Measurements from ENCODE around the gene PDE8B.

PDE8B gene

GRCh38 chr5:77333451-77334123, 123.1 kb downstream of the PDE8B start:
- Histone ChIP-seq H3K79me2 (ENCODE audit: control insufficient read depth, insufficient read depth, low read length) (no peaks in the 10 kb centered on the region), H3K9ac (ENCODE audit: low read length) (no peak overlapping the region), H4K8ac (ENCODE audit: low read depth, low read length) (no peak overlapping the region), H3K79me1 (ENCODE audit: low read length) (no peaks in the 10 kb centered on the region), H3K27me3 (ENCODE audit: insufficient read depth, low read length, poor library complexity) (no peaks in the 10 kb centered on the region), H3K23ac (ENCODE audit: low read length) (no peak overlapping the region), H3K4me3 (ENCODE audit: low read length) (no peak overlapping the region), H3K36me3 (ENCODE audit: control insufficient read depth, insufficient read depth, low read length) (no peaks in the 10 kb centered on the region), H3K4me1 (ENCODE audit: control insufficient read depth, low read depth, low read length) (peaks cover 11% of the 10 kb centered on the region), H3K27ac (ENCODE audit: low read depth, low read length) (no peak overlapping the region), H3K4ac (ENCODE audit: low read depth, low read length) (no peak overlapping the region), H2BK120ac (ENCODE audit: low read depth, low read length) (no peak overlapping the region), H3K18ac (ENCODE audit: low read length) (no peak overlapping the region), H2AK5ac (ENCODE audit: low read length) (no peak overlapping the region), H4K5ac (ENCODE audit: low read length) (no peak overlapping the region), H2BK5ac (ENCODE audit: low read length) (peak overlapping the region; percentile 36), H3K4me2 (ENCODE audit: low read length) (no peak overlapping the region), H3K56ac (ENCODE audit: low read length) (no peak overlapping the region), H2BK15ac (replicated peaks; ENCODE audit: low read depth) (no peak overlapping the region)
- DNase-seq: peak; percentile 25
- whole genome bisulfite sequencing (ENCODE audit: extremely low coverage, insufficient coverage, low lambda C conversion rate): no CpG with 5 or more reads among the region's 5 CpGs

GRCh38 chr5:77337246-77337645, 126.8 kb downstream of the PDE8B start:
- H3K79me1 ChIP-seq (ENCODE audit: low read length): no peaks in the 10 kb centered on the region
- H2BK120ac ChIP-seq (ENCODE audit: low read depth, low read length): no peak overlapping the region
- peaks cover 11% of the 10 kb centered on the region for H3K4me1 ChIP-seq (ENCODE audit: control insufficient read depth, low read depth, low read length)
- no peaks in the 10 kb centered on the region for H3K79me2 ChIP-seq (ENCODE audit: control insufficient read depth, insufficient read depth, low read length)
- H3K36me3 ChIP-seq (ENCODE audit: control insufficient read depth, insufficient read depth, low read length): no peaks in the 10 kb centered on the region
- H4K5ac ChIP-seq (ENCODE audit: low read length): no peak overlapping the region
- no peaks in the 10 kb centered on the region for H3K27me3 ChIP-seq (ENCODE audit: insufficient read depth, low read length, poor library complexity)
- H2BK15ac ChIP-seq (replicated peaks; ENCODE audit: low read depth): no peak overlapping the region
- H2AK5ac ChIP-seq (ENCODE audit: low read length): no peak overlapping the region
- no peak for DNase-seq
- no peak overlapping the region for H3K4me2 ChIP-seq (ENCODE audit: low read length)
- no CpG with 5 or more reads among the region's 3 CpGs for WGBS (ENCODE audit: extremely low coverage, insufficient coverage, low lambda C conversion rate)
- H3K4ac ChIP-seq (ENCODE audit: low read depth, low read length): no peak overlapping the region
- H2BK5ac ChIP-seq (ENCODE audit: low read length): no peak overlapping the region
- H3K27ac ChIP-seq (ENCODE audit: low read depth, low read length): no peak overlapping the region
- H3K23ac ChIP-seq (ENCODE audit: low read length): no peak overlapping the region
- no peak overlapping the region for H3K56ac ChIP-seq (ENCODE audit: low read length)
- no peak overlapping the region for H4K8ac ChIP-seq (ENCODE audit: low read depth, low read length)
- H3K18ac ChIP-seq (ENCODE audit: low read length): no peak overlapping the region
- H3K4me3 ChIP-seq (ENCODE audit: low read length): no peak overlapping the region
- H3K9ac ChIP-seq (ENCODE audit: low read length): no peak overlapping the region

- H3K79me2 ChIP-seq (ENCODE audit: control insufficient read depth, insufficient read depth, low read length): no peaks in the 10 kb centered on the region
- H3K4ac ChIP-seq (ENCODE audit: low read depth, low read length): no peak overlapping the region
- no peaks in the 10 kb centered on the region for H3K79me1 ChIP-seq (ENCODE audit: low read length)
- no peak overlapping the region for H2BK120ac ChIP-seq (ENCODE audit: low read depth, low read length)
- H3K4me3 ChIP-seq (ENCODE audit: low read length): no peak overlapping the region
- no peak overlapping the region for H4K8ac ChIP-seq (ENCODE audit: low read depth, low read length)
- no peak overlapping the region for H4K5ac ChIP-seq (ENCODE audit: low read length)
- H3K18ac ChIP-seq (ENCODE audit: low read length): no peak overlapping the region
- DNase-seq: peak; percentile 19
- H3K27ac ChIP-seq (ENCODE audit: low read depth, low read length): no peak overlapping the region
- H2AK5ac ChIP-seq (ENCODE audit: low read length): no peak overlapping the region
- WGBS (ENCODE audit: extremely low coverage, insufficient coverage, low lambda C conversion rate): no CpG with 5 or more reads among the region's 4 CpGs
- no peak overlapping the region for H3K23ac ChIP-seq (ENCODE audit: low read length)
- no peaks in the 10 kb centered on the region for H3K36me3 ChIP-seq (ENCODE audit: control insufficient read depth, insufficient read depth, low read length)
- no peaks in the 10 kb centered on the region for H3K27me3 ChIP-seq (ENCODE audit: insufficient read depth, low read length, poor library complexity)
- no peak overlapping the region for H3K9ac ChIP-seq (ENCODE audit: low read length)
- H2BK5ac ChIP-seq (ENCODE audit: low read length): no peak overlapping the region
- peaks cover 11% of the 10 kb centered on the region for H3K4me1 ChIP-seq (ENCODE audit: control insufficient read depth, low read depth, low read length)
- H2BK15ac ChIP-seq (replicated peaks; ENCODE audit: low read depth): no peak overlapping the region
- H3K4me2 ChIP-seq (ENCODE audit: low read length): no peak overlapping the region
- no peak overlapping the region for H3K56ac ChIP-seq (ENCODE audit: low read length)
These were observed 127.2 kb downstream of the PDE8B start for GRCh38 chr5:77337686-77338085.

GRCh38 chr5:77339337-77339890, 128.9 kb downstream of the PDE8B start:
- Histone ChIP-seq H3K4me3 (ENCODE audit: low read length) (no peak overlapping the region), H3K4me1 (ENCODE audit: control insufficient read depth, low read depth, low read length) (peaks cover under 1% of the 10 kb centered on the region), H2AK5ac (ENCODE audit: low read length) (no peak overlapping the region), H3K79me1 (ENCODE audit: low read length) (no peaks in the 10 kb centered on the region), H3K27me3 (ENCODE audit: insufficient read depth, low read length, poor library complexity) (no peaks in the 10 kb centered on the region), H2BK5ac (ENCODE audit: low read length) (no peak overlapping the region), H2BK15ac (replicated peaks; ENCODE audit: low read depth) (no peak overlapping the region), H3K4me2 (ENCODE audit: low read length) (no peak overlapping the region), H3K79me2 (ENCODE audit: control insufficient read depth, insufficient read depth, low read length) (no peaks in the 10 kb centered on the region), H2BK120ac (ENCODE audit: low read depth, low read length) (no peak overlapping the region), H3K9ac (ENCODE audit: low read length) (no peak overlapping the region), H3K56ac (ENCODE audit: low read length) (no peak overlapping the region), H3K4ac (ENCODE audit: low read depth, low read length) (no peak overlapping the region), H3K27ac (ENCODE audit: low read depth, low read length) (no peak overlapping the region), H3K36me3 (ENCODE audit: control insufficient read depth, insufficient read depth, low read length) (no peaks in the 10 kb centered on the region), H4K8ac (ENCODE audit: low read depth, low read length) (no peak overlapping the region), H4K5ac (ENCODE audit: low read length) (no peak overlapping the region), H3K23ac (ENCODE audit: low read length) (no peak overlapping the region), H3K18ac (ENCODE audit: low read length) (no peak overlapping the region)
- no peak for DNase-seq
- no CpG with 5 or more reads among the region's 4 CpGs for WGBS (ENCODE audit: extremely low coverage, insufficient coverage, low lambda C conversion rate)

- H3K4ac ChIP-seq (ENCODE audit: low read depth, low read length): no peak overlapping the region
- no peak overlapping the region for H2AK5ac ChIP-seq (ENCODE audit: low read length)
- H3K4me3 ChIP-seq (ENCODE audit: low read length): no peak overlapping the region
- H3K4me1 ChIP-seq (ENCODE audit: control insufficient read depth, low read depth, low read length): no peaks in the 10 kb centered on the region
- DNase-seq: no peak
- no peak overlapping the region for H3K56ac ChIP-seq (ENCODE audit: low read length)
- no peaks in the 10 kb centered on the region for H3K79me1 ChIP-seq (ENCODE audit: low read length)
- H3K23ac ChIP-seq (ENCODE audit: low read length): no peak overlapping the region
- no peak overlapping the region for H3K4me2 ChIP-seq (ENCODE audit: low read length)
- no peak overlapping the region for H2BK15ac ChIP-seq (replicated peaks; ENCODE audit: low read depth)
- H2BK120ac ChIP-seq (ENCODE audit: low read depth, low read length): no peak overlapping the region
- no peaks in the 10 kb centered on the region for H3K79me2 ChIP-seq (ENCODE audit: control insufficient read depth, insufficient read depth, low read length)
- no peak overlapping the region for H3K27ac ChIP-seq (ENCODE audit: low read depth, low read length)
- H4K8ac ChIP-seq (ENCODE audit: low read depth, low read length): no peak overlapping the region
- WGBS (ENCODE audit: extremely low coverage, insufficient coverage, low lambda C conversion rate): no CpG with 5 or more reads among the region's 3 CpGs
- no peaks in the 10 kb centered on the region for H3K36me3 ChIP-seq (ENCODE audit: control insufficient read depth, insufficient read depth, low read length)
- no peak overlapping the region for H4K5ac ChIP-seq (ENCODE audit: low read length)
- H3K27me3 ChIP-seq (ENCODE audit: insufficient read depth, low read length, poor library complexity): no peaks in the 10 kb centered on the region
- H3K9ac ChIP-seq (ENCODE audit: low read length): no peak overlapping the region
- H3K18ac ChIP-seq (ENCODE audit: low read length): no peak overlapping the region
- H2BK5ac ChIP-seq (ENCODE audit: low read length): no peak overlapping the region
These were observed 132.7 kb downstream of the PDE8B start for GRCh38 chr5:77343165-77343564.
